Left lung (tissue), 10 donors: ENCODE data around the gene SUMO4. TPM values are rescaled to one million over a fixed set of nuclear protein-coding genes. Genes with fewer than 3 reads are reported as not detected.

Experiments
- ATAC-seq: fragments of 200-7000 bp; cut with Tn5 transposase; one replicate; pipeline ENCODE4 v1.9.1; 2020; ENCODE audit warnings: moderate library complexity
- DNase-seq, 4 donors: peaks; one replicate each; pipeline ENCODE4 v3.0.0-alpha.2; 2013 to 2020
- H3K27ac ChIP-seq, 2 donors: fragments of 200-600 bp; sonication (generic) in 1 of 2; one replicate each; pipeline versions ENCODE4 v1.5.0 to v1.8.0; 2020 to 2021
- H3K27me3 ChIP-seq, 2 donors: fragments of 200-600 bp; sonication (generic) in 1 of 2; one replicate each; pipeline versions ENCODE4 v1.5.0 to v1.8.0; 2020 to 2021
- H3K36me3 ChIP-seq, 2 donors: fragments of 200-600 bp; sonication (generic) in 1 of 2; one replicate each; pipeline versions ENCODE4 v1.5.0 to v1.8.0; 2020 to 2021
- H3K4me1 ChIP-seq, 2 donors: fragments of 200-600 bp; one replicate each; pipeline ENCODE4 v1.8.0; 2021
- H3K4me3 ChIP-seq, 2 donors: fragments of 200-600 bp; sonication (generic) in 1 of 2; one replicate each; pipeline versions ENCODE4 v1.5.0 to v1.8.0; 2020 to 2021; ENCODE audit warnings: mild to moderate bottlenecking in 1 of 2
- H3K9me3 ChIP-seq, 2 donors: fragments of 200-600 bp; sonication (generic) in 1 of 2; one replicate each; pipeline versions ENCODE4 v1.5.0 to v1.8.0; 2020 to 2021
- CTCF ChIP-seq, 2 donors: fragments of 200-600 bp; sonication (generic) in 1 of 2; IDR thresholded peaks; one replicate each; pipeline versions ENCODE4 v1.5.0 to v1.8.0; 2021; ENCODE audit warnings: antibody characterized with exemption in 2 of 2
- intact Hi-C, 2 donors: fragments of 100-400 bp; cut with DNase I; formaldehyde crosslinking; loops; one replicate each; pipeline versions ENCODE4 v1.11.2 to v1.14.2; 2022
- polyA plus RNA-seq, 6 donors: library from polyadenylated mRNA; unstranded; fragments of 120-200 nt; gene quantifications; one replicate each; pipeline ENCODE4 v1.2.1, GENCODE V29; 2013; ENCODE audit not compliant: insufficient read length in 6 of 6
- total RNA-seq, 2 donors: library from RNA; stranded (reverse); fragmentation: NEBNext Ultra II Directional; extraction: Animal tissue kit (Norgen Biotek cat#: 25700); gene quantifications; one replicate each; pipeline ENCODE4 v1.2.1, GENCODE V29; 2021
- donor health status: DM: no; HTN: yes; CAD: no.
- donor health status: DM: no; HTN: no; CAD: no.

The SUMO4 gene
- total and polyA plus RNA-seq, 8 donors, result 1.0 to 2.7 (median 1.9) TPM

- Histone ChIP-seq H3K36me3 (no peaks in the 10 kb centered on the region), H3K4me3 (no peak overlapping the region), H3K27me3 (no peaks in the 10 kb centered on the region), H3K9me3 (no peaks in the 10 kb centered on the region), H3K27ac (no peak overlapping the region), H3K4me1 (peaks cover 7 to 12% of the 10 kb centered on the region in 2 donors)
- TF ChIP-seq CTCF (IDR thresholded peaks at IDR 0.05), result no peak
- intact Hi-C loops, result no loop called here
- ATAC-seq (no peak), DNase-seq (no peak)
Measured at GRCh38 chr6:149421132-149421531, 21.1 kb downstream of the SUMO4 start.

GRCh38 chr6:149422581-149422980 is 22.5 kb downstream of the SUMO4 start:
- H3K27ac ChIP-seq, result no peak overlapping the region
- no peak overlapping the region for H3K4me3 ChIP-seq
- H3K4me1 ChIP-seq, result peaks cover 7 to 12% of the 10 kb centered on the region in 2 donors
- ATAC-seq, result no peak
- no peak for TF ChIP-seq CTCF (IDR thresholded peaks at IDR 0.05)
- no peak for DNase-seq
- intact Hi-C loops, result no loop called here
- no peaks in the 10 kb centered on the region for H3K36me3 ChIP-seq
- no peaks in the 10 kb centered on the region for H3K9me3 ChIP-seq
- no peaks in the 10 kb centered on the region for H3K27me3 ChIP-seq

- H3K4me3 ChIP-seq, result no peak overlapping the region
- no peaks in the 10 kb centered on the region for H3K9me3 ChIP-seq
- H3K27me3 ChIP-seq, result no peaks in the 10 kb centered on the region
- TF ChIP-seq CTCF (IDR thresholded peaks at IDR 0.05), result no peak
- ATAC-seq (no peak), DNase-seq (no peak)
- intact Hi-C loops, result no loop called here
- no peaks in the 10 kb centered on the region for H3K36me3 ChIP-seq
- H3K4me1 ChIP-seq, result peaks cover 7 to 12% of the 10 kb centered on the region in 2 donors
- peak overlapping the region; percentile 24 to 63 for H3K27ac ChIP-seq
Measured at GRCh38 chr6:149423964-149424440, 23.9 kb downstream of the SUMO4 start.

- intact Hi-C loops, result no loop called here
- Histone ChIP-seq H3K36me3 (no peaks in the 10 kb centered on the region), H3K4me3 (no peak overlapping the region), H3K27ac (no peak overlapping the region), H3K27me3 (no peaks in the 10 kb centered on the region), H3K4me1 (peaks cover 7 to 12% of the 10 kb centered on the region in 2 donors), H3K9me3 (no peaks in the 10 kb centered on the region)
- no peak for TF ChIP-seq CTCF (IDR thresholded peaks at IDR 0.05)
- no peak for DNase-seq
- ATAC-seq, result no peak
Measured at GRCh38 chr6:149425224-149425623, 25.2 kb downstream of the SUMO4 start.

GRCh38 chr6:149425754-149426153 is 25.7 kb downstream of the SUMO4 start:
- no peaks in the 10 kb centered on the region for H3K27me3 ChIP-seq
- no peaks in the 10 kb centered on the region for H3K9me3 ChIP-seq
- no peak for TF ChIP-seq CTCF (IDR thresholded peaks at IDR 0.05)
- peaks cover 7 to 12% of the 10 kb centered on the region in 2 donors for H3K4me1 ChIP-seq
- intact Hi-C loops, result no loop called here
- no peak overlapping the region for H3K4me3 ChIP-seq
- ATAC-seq (no peak), DNase-seq (no peak)
- no peak overlapping the region for H3K27ac ChIP-seq
- no peaks in the 10 kb centered on the region for H3K36me3 ChIP-seq
